RPMI8226 (cell line): ENCODE measurements around the gene ACADL.

Experiments
- DNase-seq: peaks from one replicate; pipeline ENCODE4 v3.0.0-alpha.2; 2015

Gene ACADL

GRCh38 chr2:210224941-210225672 lies at the start of gene ACADL:
Gene ACADL, minus strand, starts transcription at chr2:210225447. Its CDS starts 184 bp downstream, at chr2:210225263.
- peak; percentile 21 for DNase-seq

DNA sequence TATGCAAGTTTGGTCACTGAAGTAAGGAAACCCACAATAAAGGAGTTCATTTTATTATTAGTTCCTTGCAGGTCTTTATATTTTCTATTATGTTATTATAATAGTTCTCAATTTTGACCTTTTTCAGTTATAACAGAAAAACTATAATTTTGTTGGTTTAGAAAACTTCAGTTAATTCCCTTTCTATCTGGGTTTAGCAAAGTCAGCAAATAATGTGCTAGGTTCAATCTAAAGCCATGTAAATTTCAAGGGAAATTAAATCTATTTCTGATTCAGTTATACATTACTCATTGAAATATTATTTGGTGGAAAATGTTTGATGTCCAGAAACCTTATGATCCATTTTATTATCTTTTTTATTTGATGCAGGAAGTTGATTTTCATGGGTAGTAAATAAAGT lies 46.1 kb upstream of the ACADL start:
- DNase-seq: no peak

DNA sequence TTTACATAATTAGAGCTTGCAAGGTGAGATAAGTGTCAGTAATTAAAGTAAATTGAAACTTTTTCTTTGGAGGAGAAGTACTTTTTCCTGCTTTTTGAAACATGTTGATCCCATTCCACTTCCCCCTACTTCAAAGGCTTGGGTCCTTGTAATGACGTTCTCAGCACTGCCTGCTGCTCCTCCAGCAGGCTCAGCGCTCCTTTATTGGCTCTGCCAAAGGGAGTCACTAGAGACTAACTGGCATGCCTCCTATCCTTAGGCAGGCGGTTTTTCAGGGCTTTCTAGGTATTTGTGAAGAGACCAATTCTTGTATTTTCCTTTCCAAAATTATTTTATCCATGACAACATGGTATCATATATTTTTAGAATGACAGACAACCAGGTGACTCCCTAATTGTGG lies 43.9 kb upstream of the ACADL start:
- DNase-seq: no peak

GRCh38 chr2:210268281-210268680 lies 43.0 kb upstream of the ACADL start:
- DNase-seq: no peak

- no peak for DNase-seq
Observed at GRCh38 chr2:210267698-210268097, 42.5 kb upstream of the ACADL start.

DNA sequence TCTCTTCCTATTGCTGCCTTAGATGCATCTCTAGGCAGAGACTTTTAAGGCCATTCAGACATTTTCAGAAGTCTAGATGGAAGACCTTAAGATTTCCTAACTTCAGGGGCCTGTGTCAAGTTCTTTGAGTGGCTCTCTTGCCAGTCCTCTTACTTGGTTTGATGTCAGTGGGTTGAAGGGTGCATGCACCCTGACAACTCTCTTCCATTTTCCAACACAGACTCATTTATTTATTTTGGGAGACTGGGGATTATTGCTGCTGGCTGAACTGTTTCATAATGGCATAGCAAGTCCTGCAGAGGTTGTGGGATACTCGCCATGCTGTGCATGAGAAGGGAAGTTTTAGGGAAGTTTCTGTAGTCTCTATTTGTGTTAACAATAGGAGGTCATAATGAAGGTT lies 39.0 kb upstream of the ACADL start:
- DNase-seq: no peak

- no peak for DNase-seq
Observed at GRCh38 chr2:210263841-210264240, 38.6 kb upstream of the ACADL start.

DNA sequence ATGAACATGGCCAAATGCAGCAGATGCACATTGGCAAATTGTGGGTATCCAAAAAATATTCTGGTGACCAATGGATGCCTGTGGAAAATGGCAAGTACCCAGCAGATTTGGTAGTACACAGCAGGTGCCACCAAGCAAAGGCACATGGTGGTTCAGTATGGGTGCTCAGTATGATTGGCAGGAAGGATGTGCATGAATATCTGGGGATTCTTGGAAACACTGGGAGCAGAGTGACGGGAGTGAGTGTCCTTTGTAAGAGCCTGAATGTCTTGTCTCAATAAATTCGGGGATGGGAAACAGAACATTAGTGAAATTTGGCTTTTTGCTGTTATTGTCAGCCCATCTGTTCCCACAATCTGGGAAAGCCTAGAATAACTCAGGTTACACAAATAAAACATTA lies 36.8 kb upstream of the ACADL start:
- no peak for DNase-seq

- DNase-seq: no peak
Observed at GRCh38 chr2:210259687-210260086, 34.4 kb upstream of the ACADL start.

DNA sequence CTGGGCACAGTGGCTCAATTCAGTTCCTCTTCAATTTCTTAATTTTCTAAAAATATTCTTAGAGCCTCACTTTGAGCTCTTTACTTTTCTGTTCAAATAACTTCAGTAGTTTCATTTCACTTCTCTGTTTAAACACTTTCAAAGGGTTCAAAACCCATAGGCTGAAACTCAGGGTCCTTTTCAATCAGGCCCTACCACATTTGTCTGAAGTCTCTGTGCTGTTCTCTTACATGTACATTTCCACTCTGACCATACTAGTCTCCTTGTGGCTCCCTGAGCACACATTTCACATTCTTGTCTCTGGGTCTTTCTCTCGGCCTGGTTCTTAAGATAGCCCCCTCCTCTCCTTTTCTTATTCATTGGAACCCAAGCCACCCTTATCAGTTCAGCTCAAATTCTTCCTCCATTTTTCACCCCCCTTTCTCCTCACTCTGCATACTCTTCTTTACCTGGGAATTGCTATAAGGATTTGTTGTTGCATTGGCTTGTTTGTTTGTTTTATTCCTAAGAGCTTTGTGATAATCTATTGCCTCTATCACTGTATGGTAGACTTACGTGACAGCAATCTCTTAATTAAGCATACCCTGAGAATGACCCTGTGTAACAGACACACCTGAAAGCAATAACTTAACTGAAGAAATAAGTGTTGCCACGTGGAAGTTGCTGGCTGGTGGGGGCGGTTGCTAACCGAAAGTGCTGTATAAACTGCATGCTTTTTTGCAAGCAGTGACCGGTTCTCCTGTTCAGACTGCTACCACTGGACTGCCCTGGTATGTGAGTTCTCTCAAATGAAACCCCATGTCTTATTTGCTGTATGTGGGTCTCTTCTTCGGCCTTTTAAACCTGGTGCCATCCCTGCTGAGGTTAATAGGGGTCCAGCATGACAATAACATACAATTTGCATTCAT lies 27.7 kb upstream of the ACADL start:
- DNase-seq: peak; percentile 69

DNA sequence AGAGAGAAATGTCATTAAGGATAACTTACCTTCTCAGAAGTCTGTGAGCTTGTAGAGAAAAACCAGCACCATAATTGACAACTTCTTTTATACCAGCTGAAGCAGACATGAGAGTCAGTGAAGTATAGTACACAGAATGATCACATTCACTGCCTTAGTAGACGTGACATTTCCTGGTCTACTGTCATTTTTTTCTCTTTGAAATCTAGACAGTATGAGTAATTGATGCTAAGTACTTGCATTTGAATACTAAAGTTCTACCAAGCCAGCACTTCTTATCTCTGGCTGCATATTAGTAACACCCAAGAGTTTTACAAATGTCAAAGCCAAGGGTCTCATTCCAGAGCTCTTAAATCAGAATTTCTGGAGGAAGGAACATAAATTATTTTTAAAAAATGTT lies 25.4 kb upstream of the ACADL start:
- DNase-seq: no peak

DNA sequence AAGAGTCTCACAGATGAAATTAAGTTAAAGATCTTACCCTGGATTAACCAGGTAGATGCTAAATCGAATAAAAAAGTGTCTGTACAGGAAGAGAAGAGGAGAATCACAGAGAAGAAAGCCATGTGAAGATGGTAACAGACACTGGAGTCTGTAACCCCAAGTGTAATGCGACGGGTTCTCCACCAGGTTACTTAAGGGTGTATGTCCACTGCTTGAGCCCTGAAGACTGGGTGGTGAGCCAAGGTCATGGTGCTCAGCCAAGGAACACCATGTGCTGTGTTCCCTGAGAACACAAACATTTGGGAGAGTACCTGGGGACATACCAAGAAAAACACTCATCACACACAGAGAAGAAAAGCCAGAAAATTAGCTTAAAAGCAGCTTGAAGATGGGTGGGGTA lies 8.2 kb upstream of the ACADL start:
- no peak for DNase-seq

GRCh38 chr2:210230984-210231383 lies 5.7 kb upstream of the ACADL start:
- no peak for DNase-seq

- no peak for DNase-seq
Observed at GRCh38 chr2:210230518-210230917, 5.3 kb upstream of the ACADL start.

- no peak for DNase-seq
Observed at GRCh38 chr2:210228586-210228985, 3.3 kb upstream of the ACADL start.

- DNase-seq: no peak
Observed at GRCh38 chr2:210227290-210228088, 2.2 kb upstream of the ACADL start.

- no peak for DNase-seq
Observed at GRCh38 chr2:210226223-210226622, 976 bp upstream of the ACADL start.

- DNase-seq: no peak
Observed at GRCh38 chr2:210224591-210224940, 681 bp downstream of the ACADL start.

DNA sequence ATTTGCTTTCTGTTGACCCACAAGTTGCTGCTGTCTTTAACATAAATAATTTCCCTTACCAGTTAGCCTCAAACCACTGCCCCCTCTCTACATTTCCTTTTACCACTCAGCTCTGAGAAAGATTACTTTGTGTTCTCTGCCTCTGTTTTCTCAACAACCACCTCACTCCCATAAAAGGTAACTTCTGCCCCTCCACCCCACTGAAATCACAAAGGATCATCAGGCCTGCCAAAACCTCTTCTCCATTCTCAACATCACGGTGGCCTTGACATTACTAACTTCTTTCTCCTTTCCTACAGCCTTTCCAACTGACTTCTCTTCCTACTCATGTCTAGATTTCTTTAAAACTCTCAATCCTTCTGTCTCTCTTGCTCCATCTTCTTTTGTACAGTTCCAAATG lies 10.1 kb downstream of the ACADL start:
- DNase-seq: no peak

DNA sequence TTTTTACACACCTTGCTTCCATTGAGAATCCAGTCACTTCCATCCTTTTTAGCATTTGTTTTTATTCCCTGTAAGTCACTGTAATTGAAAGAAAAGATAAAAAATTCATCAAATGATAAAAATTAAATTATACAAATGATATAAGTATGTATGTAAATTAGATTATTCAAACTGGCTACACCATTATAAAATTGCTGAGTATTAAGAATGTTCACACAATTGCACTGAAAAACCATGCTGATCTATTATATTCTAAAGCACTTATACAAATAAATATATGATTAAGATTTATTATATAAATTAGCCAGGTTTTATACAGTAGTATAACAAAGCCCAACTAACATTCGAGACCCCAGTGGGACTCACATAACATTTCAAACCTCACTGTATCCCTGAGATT lies 15.1 kb downstream of the ACADL start:
- no peak for DNase-seq

- no peak for DNase-seq
Observed at GRCh38 chr2:210207929-210208328, 17.3 kb downstream of the ACADL start.

GRCh38 chr2:210203558-210203957 lies 21.7 kb downstream of the ACADL start:
- no peak for DNase-seq

DNA sequence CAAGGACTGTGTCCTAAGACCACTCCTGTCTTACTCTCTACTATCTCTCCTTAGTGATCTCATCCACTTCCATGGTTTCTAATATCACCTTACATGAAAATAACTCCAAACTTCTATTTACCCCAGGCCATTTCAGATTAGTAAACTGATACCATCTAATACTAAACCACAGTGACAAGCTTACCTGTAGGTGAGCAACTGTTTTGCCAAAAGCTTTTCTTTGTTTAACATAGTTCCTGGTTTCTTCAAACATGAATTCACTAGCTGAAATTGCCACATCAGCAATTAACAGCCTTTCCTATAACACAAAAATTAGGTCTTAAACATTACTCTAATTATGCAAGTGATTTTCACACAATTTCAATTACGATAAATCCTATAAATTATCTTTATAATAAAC lies 22.1 kb downstream of the ACADL start:
- DNase-seq: no peak

GRCh38 chr2:210199854-210200253 lies 25.4 kb downstream of the ACADL start:
- no peak for DNase-seq
